Thyroid gland (tissue), 4 donors: Measurements from ENCODE around the gene SCN5A. TPM values are rescaled to one million over a fixed set of nuclear protein-coding genes. Genes with fewer than 3 reads are reported as not detected.

Source experiments
- DNase-seq, 2 donors: peaks; one replicate each; pipeline ENCODE4 v3.0.0-alpha.2; 2019
- H3K27ac ChIP-seq, 3 donors: fragments of 200-600 bp; sonication (generic); 1 replicate in 2 of 3; 2 replicates in 1 of 3; pipeline ENCODE4 v1.5.1; 2016 to 2019; ENCODE audit warnings: mild to moderate bottlenecking in 1 of 3, moderate library complexity in 1 of 3
- H3K27me3 ChIP-seq: fragments of 200-600 bp; sonication (generic); one replicate; pipeline ENCODE4 v1.5.1; 2019
- H3K36me3 ChIP-seq, 2 donors: fragments of 200-600 bp; sonication (generic); one replicate each; pipeline ENCODE4 v1.5.1; 2016 to 2019
- H3K4me1 ChIP-seq, 2 donors: fragments of 200-600 bp; sonication (generic); one replicate each; pipeline ENCODE4 v1.5.1; 2017 to 2019
- H3K4me3 ChIP-seq, 3 donors: fragments of 200-600 bp; sonication (generic); replicated peaks in 1 of 3; 1 replicate in 2 of 3; 2 replicates in 1 of 3; pipeline ENCODE4 v1.5.1; 2016; ENCODE audit warnings: mild to moderate bottlenecking in 1 of 3
- H3K9me3 ChIP-seq: fragments of 200-600 bp; sonication (generic); one replicate; pipeline ENCODE4 v1.5.1; 2017
- POLR2A ChIP-seq, 2 donors: fragments of 450-650 bp; IDR thresholded peaks; one replicate each; pipeline ENCODE4 v1.6.1; 2017; ENCODE audit warnings: antibody characterized with exemption in 2 of 2, mild to moderate bottlenecking in 2 of 2, moderate library complexity in 1 of 2
- WGBS, 2 donors: methylation state at CpG; one replicate each; pipeline ENCODE4 v1.1.5; 2017; 5-methylcytosine and 5-hydroxymethylcytosine counted together
- intact Hi-C: fragments of 100-400 bp; cut with DNase I; formaldehyde crosslinking; loops from one replicate; pipeline ENCODE4 v1.15.1; 2023
- total RNA-seq, 4 donors: library from RNA; depleted of rRNA; stranded (reverse); fragments of >200 nt; gene quantifications; one replicate each; pipeline ENCODE4 v1.2.3, GENCODE V29; 2016
- TF ChIP-seq, protein P1 (sequence below), 6 experiments: fragments of 200-600 bp in 3 of 6; fragments of 450-650 bp in 3 of 6; sonication (generic) in 3 of 6; IDR thresholded peaks; one replicate each; pipeline ENCODE4 v1.5.1; 2016 to 2019; ENCODE audit warnings: antibody characterized with exemption in 6 of 6, mild to moderate bottlenecking in 2 of 6, inconsistent platforms in 1 of 6, moderate library complexity in 1 of 6

The SCN5A gene
- total RNA-seq, 4 donors from 2014 or later = 0.13 to 1.9 (median 1.1) TPM

- intact Hi-C loops = no loop called here
- no peak for TF ChIP-seq POLR2A (IDR thresholded peaks at IDR 0.05)
- TF ChIP-seq, protein P1, sequence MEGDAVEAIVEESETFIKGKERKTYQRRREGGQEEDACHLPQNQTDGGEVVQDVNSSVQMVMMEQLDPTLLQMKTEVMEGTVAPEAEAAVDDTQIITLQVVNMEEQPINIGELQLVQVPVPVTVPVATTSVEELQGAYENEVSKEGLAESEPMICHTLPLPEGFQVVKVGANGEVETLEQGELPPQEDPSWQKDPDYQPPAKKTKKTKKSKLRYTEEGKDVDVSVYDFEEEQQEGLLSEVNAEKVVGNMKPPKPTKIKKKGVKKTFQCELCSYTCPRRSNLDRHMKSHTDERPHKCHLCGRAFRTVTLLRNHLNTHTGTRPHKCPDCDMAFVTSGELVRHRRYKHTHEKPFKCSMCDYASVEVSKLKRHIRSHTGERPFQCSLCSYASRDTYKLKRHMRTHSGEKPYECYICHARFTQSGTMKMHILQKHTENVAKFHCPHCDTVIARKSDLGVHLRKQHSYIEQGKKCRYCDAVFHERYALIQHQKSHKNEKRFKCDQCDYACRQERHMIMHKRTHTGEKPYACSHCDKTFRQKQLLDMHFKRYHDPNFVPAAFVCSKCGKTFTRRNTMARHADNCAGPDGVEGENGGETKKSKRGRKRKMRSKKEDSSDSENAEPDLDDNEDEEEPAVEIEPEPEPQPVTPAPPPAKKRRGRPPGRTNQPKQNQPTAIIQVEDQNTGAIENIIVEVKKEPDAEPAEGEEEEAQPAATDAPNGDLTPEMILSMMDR (IDR thresholded peaks at IDR 0.05) = no peak
- no peaks in the 10 kb centered on the region for H3K9me3 ChIP-seq
- H3K36me3 ChIP-seq = no peaks in the 10 kb centered on the region
- H3K4me3 ChIP-seq = no peak overlapping the region
- no peaks in the 10 kb centered on the region for H3K27me3 ChIP-seq
- DNase-seq = no peak
- WGBS, 2 donors = 88 to 92% methylated on average over 5 of the region's 5 CpGs
- no peaks in the 10 kb centered on the region for H3K4me1 ChIP-seq
- H3K27ac ChIP-seq = no peak overlapping the region
Observed at GRCh38 chr3:38620236-38620635, 29.3 kb downstream of the SCN5A start.

DNA sequence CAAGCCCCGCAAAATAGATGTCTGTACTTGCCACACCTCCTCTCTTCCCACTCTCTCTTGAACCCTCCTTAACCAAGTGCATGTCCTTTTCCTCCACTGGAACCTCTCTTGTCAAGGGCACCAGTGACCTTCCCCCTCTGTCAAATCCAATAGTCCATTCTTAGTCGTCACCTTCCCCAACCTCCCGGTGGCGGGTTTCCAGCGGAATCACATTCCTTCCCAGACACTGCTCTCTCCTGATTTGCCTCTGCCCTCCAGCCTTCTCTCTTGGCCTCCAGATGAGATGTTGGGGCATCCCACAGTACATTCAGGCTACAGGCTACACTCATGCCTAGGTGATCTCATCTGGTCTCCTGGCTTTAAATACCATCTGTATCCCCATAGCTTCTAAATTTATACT lies 31.1 kb downstream of the SCN5A start:
- Histone ChIP-seq H3K36me3 (no peaks in the 10 kb centered on the region), H3K9me3 (no peaks in the 10 kb centered on the region), H3K27me3 (no peaks in the 10 kb centered on the region), H3K27ac (no peak overlapping the region), H3K4me3 (no peak overlapping the region), H3K4me1 (no peaks in the 10 kb centered on the region)
- DNase-seq = no peak
- no peak for TF ChIP-seq POLR2A (IDR thresholded peaks at IDR 0.05)
- TF ChIP-seq, protein P1 (IDR thresholded peaks at IDR 0.05) = no peak
- intact Hi-C loops = no loop called here
- WGBS, 2 donors = 82% methylated on average over 5 of the region's 5 CpGs

DNA sequence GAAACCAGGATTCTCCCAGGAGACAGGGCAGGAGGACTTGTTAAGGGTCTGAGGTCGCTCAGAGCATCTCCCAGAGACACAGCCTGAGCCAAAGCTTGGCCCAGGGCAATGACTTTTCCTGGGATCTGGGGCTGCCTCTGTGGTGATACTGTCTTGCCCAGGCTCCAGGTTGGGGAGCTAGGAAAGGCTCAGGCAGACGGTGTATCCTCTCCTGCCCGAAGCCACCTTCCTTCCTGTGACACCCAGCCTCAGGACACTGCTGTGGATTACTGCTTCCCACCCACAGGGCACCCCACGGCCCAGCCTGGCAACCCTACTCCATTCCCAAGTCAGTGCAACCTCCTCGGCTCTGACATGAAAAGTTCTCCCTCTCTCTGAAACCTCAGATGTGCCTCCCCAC lies 31.9 kb downstream of the SCN5A start:
- Histone ChIP-seq H3K9me3 (no peaks in the 10 kb centered on the region), H3K27me3 (no peaks in the 10 kb centered on the region), H3K36me3 (no peaks in the 10 kb centered on the region), H3K4me3 (no peak overlapping the region), H3K27ac (no peak overlapping the region), H3K4me1 (no peaks in the 10 kb centered on the region)
- DNase-seq = no peak
- intact Hi-C loops = no loop called here
- WGBS, 2 donors = 85% methylated on average over 5 of the region's 5 CpGs
- TF ChIP-seq, protein P1 (IDR thresholded peaks at IDR 0.05) = no peak
- no peak for TF ChIP-seq POLR2A (IDR thresholded peaks at IDR 0.05)

DNA sequence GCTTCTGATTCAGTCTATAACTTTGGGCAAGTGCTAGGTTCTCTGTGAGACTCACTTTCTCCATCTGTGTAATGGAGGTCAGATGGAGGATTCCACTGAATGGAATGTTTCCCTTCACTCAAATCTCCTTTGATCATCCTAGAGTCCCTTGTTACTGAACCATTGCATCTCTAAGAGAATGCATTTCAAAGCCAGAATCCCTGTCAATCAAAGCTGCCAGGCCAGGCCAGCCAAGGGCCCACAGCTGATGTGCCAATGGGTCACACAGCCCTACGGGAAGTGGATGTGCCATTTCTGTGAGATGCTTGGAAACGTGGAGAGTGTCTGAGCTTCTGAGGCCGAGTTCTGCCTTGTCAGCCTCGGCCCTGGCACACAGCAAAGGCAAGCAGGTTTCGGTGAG lies 32.4 kb downstream of the SCN5A start:
- Histone ChIP-seq H3K36me3 (no peaks in the 10 kb centered on the region), H3K4me1 (no peaks in the 10 kb centered on the region), H3K4me3 (no peak overlapping the region), H3K27ac (no peak overlapping the region), H3K9me3 (no peaks in the 10 kb centered on the region), H3K27me3 (no peaks in the 10 kb centered on the region)
- 83 to 94% methylated on average over 5 of the region's 5 CpGs for WGBS, 2 donors
- TF ChIP-seq POLR2A (IDR thresholded peaks at IDR 0.05) = no peak
- TF ChIP-seq, protein P1 (IDR thresholded peaks at IDR 0.05) = no peak
- intact Hi-C loops = no loop called here
- no peak for DNase-seq

GRCh38 chr3:38616658-38617057 lies 32.8 kb downstream of the SCN5A start:
- 27 to 30% methylated on average over 2 of the region's 2 CpGs for WGBS, 2 donors
- no peaks in the 10 kb centered on the region for H3K36me3 ChIP-seq
- no peak overlapping the region for H3K27ac ChIP-seq
- no peaks in the 10 kb centered on the region for H3K27me3 ChIP-seq
- H3K9me3 ChIP-seq = no peaks in the 10 kb centered on the region
- TF ChIP-seq, protein P1 (IDR thresholded peaks at IDR 0.05) = no peak
- intact Hi-C loops = no loop called here
- H3K4me1 ChIP-seq = no peaks in the 10 kb centered on the region
- H3K4me3 ChIP-seq = no peak overlapping the region
- DNase-seq = no peak
